GM19372 (cell line): ENCODE measurements around the gene DPP10.

Experiments
- ATAC-seq: cut with Tn5 transposase; IDR thresholded peaks from one replicate; pipeline ENCODE4 v1.9.1; 2021; ENCODE audit warnings: mild to moderate bottlenecking, low read depth, moderate library complexity; ENCODE audit not compliant: unreplicated experiment

Gene DPP10

DNA sequence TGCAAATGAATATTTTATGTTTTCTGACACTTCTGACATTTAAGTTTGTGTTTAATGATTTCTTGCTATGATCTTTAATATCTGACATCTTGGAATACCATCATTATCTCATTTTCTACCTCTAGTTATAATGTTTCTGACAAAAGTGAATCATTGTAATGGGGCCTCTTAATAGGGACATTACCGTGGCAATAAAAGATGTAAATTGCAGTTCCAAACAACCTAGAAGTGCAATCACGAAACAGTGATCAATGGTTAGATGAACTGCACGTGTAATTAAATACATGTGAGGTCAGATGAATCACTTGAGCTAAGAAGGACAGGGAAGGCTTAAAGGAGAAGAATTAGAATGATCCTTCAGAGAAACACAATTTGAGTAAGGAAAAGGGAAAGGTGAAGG lies 1078.3 kb downstream of the DPP10 start:
- ATAC-seq: no peak

DNA sequence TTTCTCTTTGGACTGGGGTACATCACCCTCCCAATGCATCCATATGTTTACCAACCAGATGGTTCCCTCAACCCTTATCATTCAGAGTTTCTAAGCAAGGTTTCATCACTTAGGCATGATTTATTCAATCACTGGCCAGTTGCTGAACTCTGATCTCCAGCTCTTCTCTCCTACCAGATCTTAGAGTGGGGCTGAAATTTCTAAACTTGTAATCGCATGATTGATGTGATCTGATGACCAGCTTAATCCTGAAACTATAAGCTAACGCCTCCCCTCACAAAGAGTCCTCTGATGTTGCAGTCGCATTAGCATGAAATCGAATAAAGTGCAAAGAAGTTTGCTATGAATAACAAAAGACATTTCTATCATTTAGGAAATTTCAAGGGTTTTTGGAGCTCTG lies 1082.0 kb downstream of the DPP10 start:
- no peak for ATAC-seq

DNA sequence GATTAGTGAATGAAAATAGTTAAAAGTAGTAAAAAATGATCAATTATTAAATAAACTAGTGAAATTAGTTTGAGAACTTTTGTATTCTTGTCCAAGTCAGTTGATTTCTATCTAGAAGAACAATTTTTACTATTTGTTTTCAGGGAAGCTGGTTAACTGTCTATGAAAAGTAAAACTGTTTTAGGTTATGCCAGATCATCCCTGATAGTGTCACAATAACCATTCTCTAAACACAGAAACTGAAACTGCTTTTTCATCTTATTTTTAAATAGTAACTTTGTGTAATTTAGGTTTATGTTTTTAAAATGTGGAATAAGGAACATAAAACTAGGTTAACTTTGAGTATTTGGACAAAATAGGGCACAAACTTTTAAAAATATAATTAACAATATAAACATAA lies 1087.2 kb downstream of the DPP10 start:
- ATAC-seq: no peak

- ATAC-seq: no peak
Observed at GRCh38 chr2:115533081-115533480, 1090.6 kb downstream of the DPP10 start.

DNA sequence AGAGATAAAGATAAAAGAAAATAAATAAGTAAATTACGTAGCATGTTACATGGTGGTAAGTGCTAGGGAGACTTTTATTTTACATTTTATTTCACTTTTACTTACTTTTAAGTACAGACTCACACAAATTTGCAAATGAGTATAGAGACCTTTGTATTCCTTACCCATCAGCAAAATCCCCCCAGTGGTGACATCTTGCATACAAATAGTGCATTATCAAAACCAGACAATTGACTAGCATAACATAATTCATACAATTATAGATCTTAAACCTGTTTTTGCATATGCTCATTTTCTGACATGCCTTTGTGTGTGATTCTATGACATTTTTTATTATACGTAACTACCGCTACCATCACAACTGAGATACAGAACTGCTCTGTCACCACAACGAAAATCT lies 1099.4 kb downstream of the DPP10 start:
- ATAC-seq: no peak

DNA sequence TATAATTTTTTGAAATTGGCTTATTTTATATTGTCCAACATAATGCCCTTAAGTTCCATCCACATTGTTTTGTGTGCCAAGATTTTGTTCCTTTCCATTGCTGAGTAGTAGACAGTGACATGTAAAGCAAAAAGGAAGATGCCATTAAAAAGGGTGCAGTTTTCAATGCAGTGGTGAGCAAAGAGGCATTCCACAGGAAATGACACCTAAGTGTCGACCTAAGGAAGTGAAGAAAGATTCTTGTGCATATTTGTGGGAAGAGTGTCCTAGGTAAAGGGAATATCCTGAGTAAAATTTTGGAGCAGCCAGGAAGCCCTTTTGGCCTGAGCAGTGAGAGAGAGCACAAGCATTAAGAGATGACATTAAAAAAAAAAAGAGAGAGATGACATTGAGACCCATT lies 1099.9 kb downstream of the DPP10 start:
- no peak for ATAC-seq

DNA sequence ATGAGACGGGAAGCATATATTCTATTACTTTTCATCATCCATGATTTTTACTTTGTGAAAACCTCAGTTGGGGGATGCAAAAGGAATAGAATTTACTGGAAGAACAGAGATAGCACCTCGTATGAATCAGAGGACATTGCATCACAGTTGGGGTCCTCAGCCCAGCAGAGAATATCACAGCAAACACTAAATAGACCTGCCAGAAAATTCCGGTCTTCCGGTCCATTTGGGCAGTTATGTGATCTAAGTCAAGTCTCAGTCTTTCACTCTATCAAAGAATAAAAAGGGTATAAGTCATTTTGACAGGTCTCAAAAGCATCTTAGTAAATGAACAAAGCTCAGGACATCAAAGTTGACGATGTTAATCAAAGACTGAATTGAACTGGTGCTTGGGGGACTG lies 1100.6 kb downstream of the DPP10 start:
- ATAC-seq: no peak

DNA sequence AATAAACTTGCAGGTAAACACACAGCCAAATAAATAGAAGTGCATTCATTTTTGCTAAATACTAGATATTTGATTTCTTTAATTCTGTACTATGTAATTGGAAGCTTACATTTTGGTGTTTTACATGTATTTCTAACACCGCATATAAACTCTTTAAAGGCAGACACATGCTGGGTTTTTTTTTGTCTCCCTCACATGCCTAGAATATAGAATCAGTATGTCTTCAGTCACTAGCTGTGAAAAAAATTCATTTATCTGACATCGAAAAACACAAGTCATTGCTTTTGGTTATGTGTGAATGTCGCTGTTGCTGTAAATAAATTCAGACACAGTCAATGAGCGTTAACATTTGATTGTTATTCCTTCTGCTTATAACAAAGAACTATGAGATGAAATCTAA lies 1101.0 kb downstream of the DPP10 start:
- no peak for ATAC-seq

GRCh38 chr2:115549611-115550130 lies 1107.2 kb downstream of the DPP10 start:
- ATAC-seq: no peak

GRCh38 chr2:115552726-115553125 lies 1110.3 kb downstream of the DPP10 start:
- no peak for ATAC-seq

GRCh38 chr2:115554153-115554552 lies 1111.7 kb downstream of the DPP10 start:
- no peak for ATAC-seq

DNA sequence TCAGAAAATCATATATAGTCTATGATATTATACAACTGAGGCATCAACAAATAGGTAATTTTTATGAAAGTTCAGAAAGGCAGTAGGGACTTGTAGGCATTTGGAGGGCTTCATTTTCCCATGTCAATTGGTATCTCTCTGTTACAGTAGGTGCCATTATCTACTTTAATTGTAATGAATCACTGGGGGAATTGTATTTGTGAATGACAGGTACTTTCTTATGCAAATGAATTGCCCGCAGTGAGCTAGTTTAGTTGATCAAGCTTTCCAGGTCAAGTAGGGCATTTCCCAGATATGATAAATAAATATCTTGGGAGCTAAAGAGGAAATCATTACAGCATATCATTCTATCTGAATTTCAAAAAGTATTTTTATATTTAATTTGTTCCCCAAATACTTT lies 1116.3 kb downstream of the DPP10 start:
- ATAC-seq: no peak

DNA sequence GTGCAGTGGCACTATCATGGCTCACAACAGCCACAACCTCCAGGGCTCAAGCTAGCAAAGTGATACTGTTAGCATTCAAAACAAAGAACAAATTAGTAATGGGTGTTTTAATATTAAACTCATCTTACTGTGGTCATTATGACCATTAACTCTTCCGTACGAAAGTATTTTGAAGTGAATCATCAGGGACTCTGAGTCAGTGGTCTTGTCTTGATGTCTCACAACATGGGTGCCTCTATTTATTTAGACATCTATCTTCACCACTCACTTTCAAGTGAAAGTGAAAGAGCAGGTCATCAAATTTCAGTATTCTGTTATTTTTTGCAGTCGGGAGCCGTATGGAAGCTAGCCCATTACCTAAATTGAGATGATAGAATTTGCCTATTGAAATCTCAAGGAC lies 1118.2 kb downstream of the DPP10 start:
- ATAC-seq: no peak

DNA sequence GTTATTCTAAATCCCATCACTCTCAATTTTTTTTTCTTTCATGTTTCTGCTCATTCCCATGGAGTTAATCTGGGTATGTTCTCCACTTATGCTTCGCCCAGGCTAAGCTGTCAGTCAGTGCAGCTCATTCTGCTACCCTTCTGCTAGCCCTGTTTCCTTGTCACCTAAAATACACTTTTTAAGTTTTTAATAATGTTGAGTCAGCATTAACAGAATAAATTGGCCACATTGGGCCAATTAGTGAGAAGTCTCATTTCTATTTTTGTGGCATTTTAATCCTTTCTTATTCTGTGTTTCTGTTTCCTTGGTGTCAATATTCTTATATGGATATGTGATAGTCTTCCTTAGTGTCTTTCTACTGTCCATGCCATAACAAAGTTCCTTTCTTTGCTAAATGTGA lies 1126.2 kb downstream of the DPP10 start:
- ATAC-seq: no peak

DNA sequence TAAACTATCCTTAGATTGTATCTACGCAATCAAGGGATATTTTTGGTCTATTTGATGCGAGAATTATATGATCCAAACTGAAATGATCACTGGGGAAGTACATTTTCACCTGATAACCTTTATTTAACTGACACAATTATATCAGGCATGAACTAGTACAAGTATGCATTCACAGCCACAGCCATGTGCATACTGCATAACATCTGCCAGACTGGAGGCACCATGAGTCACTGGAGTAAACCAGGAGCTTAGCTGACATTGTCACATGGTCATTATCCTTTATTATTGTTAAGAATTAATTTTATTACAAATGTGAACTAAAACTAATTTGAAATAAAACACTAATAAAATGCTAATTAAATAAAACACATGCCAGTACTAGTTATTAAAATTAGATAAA lies 1127.1 kb downstream of the DPP10 start:
- ATAC-seq: no peak

GRCh38 chr2:115572746-115573145 lies 1130.3 kb downstream of the DPP10 start:
- ATAC-seq: no peak

GRCh38 chr2:115573756-115574155 lies 1131.3 kb downstream of the DPP10 start:
- ATAC-seq: no peak

DNA sequence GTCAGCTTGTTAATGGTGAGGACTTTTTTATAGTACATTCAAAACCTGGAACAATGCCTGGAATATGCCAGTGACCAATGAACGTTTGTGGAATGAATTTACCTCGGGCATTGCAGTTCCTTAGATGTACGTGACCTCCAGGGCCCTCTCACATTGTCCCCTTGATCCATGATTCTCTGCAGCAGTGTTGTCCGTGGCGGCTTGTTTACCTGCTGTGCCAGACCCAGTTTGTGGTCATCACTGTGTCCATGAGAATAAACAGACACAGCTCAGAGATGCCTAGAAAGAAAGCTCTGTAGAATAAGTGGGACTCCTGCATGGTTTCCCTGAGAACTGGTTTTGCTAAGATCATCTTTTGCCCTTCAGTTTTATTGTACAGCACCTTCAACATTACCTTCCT lies 1132.2 kb downstream of the DPP10 start:
- no peak for ATAC-seq

GRCh38 chr2:115580784-115581183 lies 1138.3 kb downstream of the DPP10 start:
- ATAC-seq: no peak

- no peak for ATAC-seq
Observed at GRCh38 chr2:115584507-115584906, 1142.1 kb downstream of the DPP10 start.

- no peak for ATAC-seq
Observed at GRCh38 chr2:115596659-115597375, 1154.4 kb downstream of the DPP10 start.

GRCh38 chr2:115603285-115603684 lies 1160.8 kb downstream of the DPP10 start:
- ATAC-seq: no peak

GRCh38 chr2:115606350-115606749 lies 1163.9 kb downstream of the DPP10 start:
- no peak for ATAC-seq
